Cerebellar nuclear complex (tissue), 1 donor: ENCODE data around the gene ESR2.
"Not testable (repeated sequence)": the region's sequence is repeated elsewhere in the genome, so short reads cannot be mapped to it uniquely, and the experiment has no call there.

Source experiments
- DNase-seq, 2 experiments: peaks; one replicate each; lab custom pipeline; 2025; lab: John Stamatoyannopoulos, UW

The ESR2 gene

GRCh38 chr14:64088647-64088964 lies 205.6 kb downstream of the ESR2 start:
- no peak for DNase-seq

- no peak for DNase-seq
Observed at GRCh38 chr14:64082837-64083236, 211.3 kb downstream of the ESR2 start.

GRCh38 chr14:64081174-64081746 lies 212.9 kb downstream of the ESR2 start:
- DNase-seq = no peak

- DNase-seq = no peak
Observed at GRCh38 chr14:64080452-64080851, 213.7 kb downstream of the ESR2 start.

GRCh38 chr14:64075613-64076005 lies 218.6 kb downstream of the ESR2 start:
- no peak for DNase-seq

- DNase-seq = no peak
Observed at GRCh38 chr14:64074961-64075612, 219.1 kb downstream of the ESR2 start.

- no peak for DNase-seq
Observed at GRCh38 chr14:64069634-64070359, 224.4 kb downstream of the ESR2 start.

- DNase-seq = no peak
Observed at GRCh38 chr14:64064447-64064846, 229.7 kb downstream of the ESR2 start.

- DNase-seq = no peak
Observed at GRCh38 chr14:64062381-64063115, 231.6 kb downstream of the ESR2 start.

- no peak for DNase-seq
Observed at GRCh38 chr14:64061706-64062105, 232.5 kb downstream of the ESR2 start.

- no peak for DNase-seq
Observed at GRCh38 chr14:64061115-64061514, 233.1 kb downstream of the ESR2 start.

GRCh38 chr14:64060648-64061096 lies 233.5 kb downstream of the ESR2 start:
- no peak for DNase-seq

GRCh38 chr14:64060199-64060545 lies 234.0 kb downstream of the ESR2 start:
- no peak for DNase-seq

GRCh38 chr14:64059454-64060198 lies 234.5 kb downstream of the ESR2 start:
- DNase-seq = no peak

- no peak for DNase-seq
Observed at GRCh38 chr14:64053694-64054669, 240.2 kb downstream of the ESR2 start.

GRCh38 chr14:64049616-64050381 lies 244.4 kb downstream of the ESR2 start:
- DNase-seq = no peak

GRCh38 chr14:64045091-64045490 lies 249.1 kb downstream of the ESR2 start:
- DNase-seq = no peak

GRCh38 chr14:64043296-64043695 lies 250.9 kb downstream of the ESR2 start:
- DNase-seq = not testable (repeated sequence)

GRCh38 chr14:64040044-64040443 lies 254.1 kb downstream of the ESR2 start:
- DNase-seq = no peak
